Measurements from ENCODE around the gene METTL5.
A peak's percentile ranks its signal among the peaks of the same experiment; 100 is the strongest.
"Not testable (repeated sequence)": the region's sequence is repeated elsewhere in the genome, so short reads cannot be mapped to it uniquely, and the experiment has no call there.

METTL5 gene

GRCh38 chr2:169824373-169825333 is at the start of gene METTL5:
METTL5 (minus strand) TSS chr2:169824905; CDS start chr2:169824597, 308 bp downstream.
- DNase-seq = peak; percentile 78

- DNase-seq = no peak
These were observed 47.3 kb upstream of the METTL5 start for GRCh38 chr2:169871994-169872393.

- not testable (repeated sequence) for DNase-seq
These were observed 46.7 kb upstream of the METTL5 start for GRCh38 chr2:169871369-169871768.

- no peak for DNase-seq
These were observed 44.2 kb upstream of the METTL5 start for GRCh38 chr2:169868951-169869350.

- no peak for DNase-seq
These were observed 42.9 kb upstream of the METTL5 start for GRCh38 chr2:169867579-169867978.

GRCh38 chr2:169866230-169866629 is 41.5 kb upstream of the METTL5 start:
- not testable (repeated sequence) for DNase-seq

GRCh38 chr2:169865492-169865891 is 40.8 kb upstream of the METTL5 start:
- no peak for DNase-seq

GRCh38 chr2:169862816-169863215 is 38.1 kb upstream of the METTL5 start:
- DNase-seq = no peak

- no peak for DNase-seq
These were observed 35.4 kb upstream of the METTL5 start for GRCh38 chr2:169860149-169860548.

- no peak for DNase-seq
These were observed 34.7 kb upstream of the METTL5 start for GRCh38 chr2:169859423-169859822.

- not testable (repeated sequence) for DNase-seq
These were observed 30.9 kb upstream of the METTL5 start for GRCh38 chr2:169855281-169856258.

GRCh38 chr2:169853041-169853668 is 28.4 kb upstream of the METTL5 start:
- no peak for DNase-seq

GRCh38 chr2:169849710-169850109 is 25.0 kb upstream of the METTL5 start:
- DNase-seq = no peak

- DNase-seq = not testable (repeated sequence)
These were observed 24.4 kb upstream of the METTL5 start for GRCh38 chr2:169848959-169849693.

GRCh38 chr2:169845016-169845415 is 20.3 kb upstream of the METTL5 start:
- no peak for DNase-seq

GRCh38 chr2:169841625-169842024 is 16.9 kb upstream of the METTL5 start:
- not testable (repeated sequence) for DNase-seq

GRCh38 chr2:169840747-169841142 is 16.0 kb upstream of the METTL5 start:
- DNase-seq = no peak

GRCh38 chr2:169839954-169840746 is 15.4 kb upstream of the METTL5 start:
- DNase-seq = no peak

GRCh38 chr2:169838743-169839489 is 14.2 kb upstream of the METTL5 start:
- no peak for DNase-seq

- no peak for DNase-seq
These were observed 9.7 kb upstream of the METTL5 start for GRCh38 chr2:169834401-169834800.

Data from fibroblast of skin of right biceps (primary cell).